Kasumi-1 (cell line): Measurements from ENCODE around the gene FAM20C.

Experiments
- DNase-seq, 2 experiments: peaks; one replicate each; lab custom pipeline; 2025; lab: John Stamatoyannopoulos, UW

Gene FAM20C

GRCh38 chr7:226281-226895 is 34.0 kb downstream of the FAM20C start:
- DNase-seq: no peak

- DNase-seq: no peak
Measured at GRCh38 chr7:227926-228325, 35.6 kb downstream of the FAM20C start.

GRCh38 chr7:228610-229009 is 36.2 kb downstream of the FAM20C start:
- DNase-seq: no peak

- DNase-seq: no peak
Measured at GRCh38 chr7:229184-229964, 37.0 kb downstream of the FAM20C start.

GRCh38 chr7:230274-230673 is 37.9 kb downstream of the FAM20C start:
- no peak for DNase-seq

- no peak for DNase-seq
Measured at GRCh38 chr7:231030-231857, 38.9 kb downstream of the FAM20C start.

- no peak for DNase-seq
Measured at GRCh38 chr7:231858-232246, 39.5 kb downstream of the FAM20C start.

- DNase-seq: no peak
Measured at GRCh38 chr7:232410-233248, 40.3 kb downstream of the FAM20C start.

GRCh38 chr7:233249-234035 is 41.1 kb downstream of the FAM20C start:
- no peak for DNase-seq

GRCh38 chr7:234051-234707 is 41.8 kb downstream of the FAM20C start:
- no peak for DNase-seq

GRCh38 chr7:234708-235553 is 42.6 kb downstream of the FAM20C start:
- no peak for DNase-seq

GRCh38 chr7:235576-236395 is 43.4 kb downstream of the FAM20C start:
- DNase-seq: no peak

GRCh38 chr7:236967-237366 is 44.6 kb downstream of the FAM20C start:
- DNase-seq: no peak

GRCh38 chr7:237385-237784 is 45.0 kb downstream of the FAM20C start:
- no peak for DNase-seq

- DNase-seq: no peak
Measured at GRCh38 chr7:240146-240676, 47.8 kb downstream of the FAM20C start.

GRCh38 chr7:240887-241421 is 48.6 kb downstream of the FAM20C start:
- no peak for DNase-seq

GRCh38 chr7:241513-241912 is 49.1 kb downstream of the FAM20C start:
- DNase-seq: no peak
